ENCODE results near the gene HES3. TPM values are rescaled to one million over a fixed set of nuclear protein-coding genes. Genes with fewer than 3 reads are reported as not detected.

The HES3 gene
- total and polyA plus RNA-seq, 10 of the 15 experiments (the other 5 are each of a cell fraction or from before 2014, with no cell fraction given) = not detected

GRCh38 chr1:6248932-6249738 is 5.2 kb downstream of the HES3 start (continued):
- no peak for TF ChIP-seq NBN (IDR thresholded peaks at IDR 0.05)

GRCh38 chr1:6249739-6250689 is 6.0 kb downstream of the HES3 start:
- DNase-seq (ENCODE audit: low read depth, low spot score) (no peak), ATAC-seq (no peak), FAIRE-seq (no peak)
- POLR2A ChIA-PET = no interaction called here
- no peak for TF ChIP-seq CTCF (IDR thresholded peaks at IDR 0.05 in 2 of 3, conservative IDR thresholded peaks at IDR 0.05 in 1 of 3; ENCODE audit: control insufficient read depth in 2 of 3, extremely low read depth in 1 of 3, insufficient read depth in 1 of 3, low read depth in 3 of 3, low read length in 3 of 3)
- no peak for TF ChIP-seq BMI1 (IDR thresholded peaks at IDR 0.05; ENCODE audit: borderline replicate concordance)
- no peak for TF ChIP-seq MTA2 (IDR thresholded peaks at IDR 0.05; ENCODE audit: low read depth)
- TF ChIP-seq ELK1 (IDR thresholded peaks at IDR 0.05; ENCODE audit: low read depth, low read length) = no peak
- no peak for TF ChIP-seq MEF2A (IDR thresholded peaks at IDR 0.05; ENCODE audit: insufficient read depth, low read depth, low read length)
- TF ChIP-seq TCF7 (IDR thresholded peaks at IDR 0.05; ENCODE audit: borderline replicate concordance) = no peak
- TF ChIP-seq ZBTB40 (IDR thresholded peaks at IDR 0.05; ENCODE audit: borderline replicate concordance) = no peak
- H3K9me3 ChIP-seq (replicated peaks; ENCODE audit: control insufficient read depth, insufficient read depth, low read length) = no peaks in the 10 kb centered on the region
- H4K20me1 ChIP-seq (ENCODE audit: control insufficient read depth, insufficient read depth) = no peaks in the 10 kb centered on the region
- H3K79me2 ChIP-seq (ENCODE audit: control insufficient read depth, insufficient read depth, low read length) = no peaks in the 10 kb centered on the region
- H3K27me3 ChIP-seq (replicated peaks in 1 of 2; ENCODE audit: control insufficient read depth in 2 of 2, insufficient read depth in 2 of 2, low read length in 1 of 2) = peaks cover 0 to 7% of the 10 kb centered on the region in 2 experiments; a peak in 3 of 4 replicates
- H3K4me2 ChIP-seq (ENCODE audit: control insufficient read depth, insufficient read depth) = no peak overlapping the region
- CTCF ChIA-PET = interaction anchor here (0.5 to 5.2 kb wide), 5 partner anchors 48 to 157 kb away, joined by 3 to 47 read pairs (median 3); no protein-coding TSS in a partner anchor
- H3K27ac ChIP-seq (ENCODE audit: control insufficient read depth, insufficient read depth) = no peak overlapping the region
- H2AFZ ChIP-seq (ENCODE audit: control insufficient read depth, low read depth, low read length) = no peak overlapping the region
- intact Hi-C loops (cut with micrococcal nuclease; ENCODE audit: unreplicated experiment) (no loop called here), in situ Hi-C loops (cut with MboI) (loop anchor here (5.0 kb wide), 2 partner anchors 97 to 152 kb away; no protein-coding TSS in a partner anchor)
- H3K4me3 ChIP-seq = no peak overlapping the region
- no TSS peak for BruUV-seq (replicated peaks)
- RAD21 ChIA-PET (ENCODE audit: unreplicated experiment) = interaction anchor here (0.7 kb wide), 1 partner anchor 111 kb away, joined by 3 read pairs; no protein-coding TSS in a partner anchor
- SMC1A ChIA-PET (ENCODE audit: uncharacterized antibody, unreplicated experiment) = no interaction called here
- WGBS (ENCODE audit: insufficient coverage, insufficient replicate concordance, low lambda C conversion rate, missing lambda C conversion rate) = 16% methylated on average over 43 of the region's 71 CpGs
- H3K9ac ChIP-seq (ENCODE audit: control insufficient read depth, insufficient read depth, low read length) = no peak overlapping the region
- H3K36me3 ChIP-seq (ENCODE audit: control insufficient read depth in 2 of 2, insufficient read depth in 2 of 2, low read length in 1 of 2) = no peaks in the 10 kb centered on the region
- peaks cover 5% of the 10 kb centered on the region for H3K4me1 ChIP-seq (ENCODE audit: control insufficient read depth, insufficient read depth, low read length)

Data from GM12878 (cell line).